ENCODE measurements around the gene CLCN2. TPM values are rescaled to one million over a fixed set of nuclear protein-coding genes. Genes with fewer than 3 reads are reported as not detected.
A peak's percentile ranks its signal among the peaks of the same experiment; 100 is the strongest.

CLCN2 gene
- total RNA-seq, 2 donors from 2014 or later = 7.5 to 12.2 TPM

- intact Hi-C loops (cut with DNase I) = no loop called here
- Histone ChIP-seq H3K9me3 (no peaks in the 10 kb centered on the region), H3K27ac (peak overlapping the region in 3 of 4 donors; percentile 55 to 98 (median 86)), H3K4me1 (peaks cover 67% of the 10 kb centered on the region), H3K4me3 (no peak overlapping the region), H3K27me3 (no peaks in the 10 kb centered on the region), H3K36me3 (replicated peaks in 1 of 2; ENCODE audit: insufficient read depth in 1 of 2, low read depth in 2 of 2) (peaks cover 7 to 16% of the 10 kb centered on the region in 2 donors)
- ATAC-seq (no peak), DNase-seq (no peak)
- TF ChIP-seq POLR2A (IDR thresholded peaks at IDR 0.05) = no peak
- TF ChIP-seq CTCF (IDR thresholded peaks at IDR 0.05) = no peak
- 32 to 47% methylated on average over 5 of the region's 5 CpGs for WGBS, 2 donors
These were observed 44.2 kb downstream of the CLCN2 start for GRCh38 chr3:184317201-184317600.

- peaks cover 63% of the 10 kb centered on the region for H3K4me1 ChIP-seq
- peak overlapping the region in 3 of 4 donors; percentile 86 to 98 (median 97) for H3K27ac ChIP-seq
- intact Hi-C loops (cut with DNase I) = no loop called here
- peaks cover 3 to 12% of the 10 kb centered on the region in 2 donors for H3K36me3 ChIP-seq (replicated peaks in 1 of 2; ENCODE audit: insufficient read depth in 1 of 2, low read depth in 2 of 2)
- no peak overlapping the region for H3K4me3 ChIP-seq
- TF ChIP-seq CTCF (IDR thresholded peaks at IDR 0.05) (no peak), POLR2A (IDR thresholded peaks at IDR 0.05) (no peak)
- 51 to 53% methylated on average over 7 of the region's 7 CpGs for whole genome bisulfite sequencing, 2 donors
- DNase-seq (no peak), ATAC-seq (no peak)
- no peaks in the 10 kb centered on the region for H3K27me3 ChIP-seq
- no peaks in the 10 kb centered on the region for H3K9me3 ChIP-seq
These were observed 44.6 kb downstream of the CLCN2 start for GRCh38 chr3:184316792-184317191.

GRCh38 chr3:184315871-184316661, 45.3 kb downstream of the CLCN2 start:
- DNase-seq = peak in 1 of 4 donors; percentile 26
- Histone ChIP-seq H3K4me1 (peaks cover 56% of the 10 kb centered on the region), H3K36me3 (replicated peaks in 1 of 2; ENCODE audit: insufficient read depth in 1 of 2, low read depth in 2 of 2) (peaks cover 0 to 5% of the 10 kb centered on the region in 2 donors), H3K4me3 (peak overlapping the region; percentile 54 to 97), H3K9me3 (no peaks in the 10 kb centered on the region), H3K27me3 (no peaks in the 10 kb centered on the region), H3K27ac (peak overlapping the region; percentile 97 to 99 (median 98))
- ATAC-seq = no peak
- intact Hi-C loops (cut with DNase I) = no loop called here
- no peak for TF ChIP-seq POLR2A (IDR thresholded peaks at IDR 0.05)
- no peak for TF ChIP-seq CTCF (IDR thresholded peaks at IDR 0.05)
- WGBS, 2 donors = 9 to 16% methylated on average over 13 to 16 of the region's 16 CpGs

- WGBS, 2 donors = 3 to 4% methylated on average over 6 of the region's 6 CpGs
- Histone ChIP-seq H3K27ac (peak overlapping the region; percentile 97 to 99 (median 98)), H3K27me3 (no peaks in the 10 kb centered on the region), H3K4me1 (peaks cover 51% of the 10 kb centered on the region), H3K9me3 (no peaks in the 10 kb centered on the region), H3K4me3 (peak overlapping the region; percentile 54 to 97), H3K36me3 (replicated peaks in 1 of 2; ENCODE audit: insufficient read depth in 1 of 2, low read depth in 2 of 2) (no peaks in the 10 kb centered on the region)
- intact Hi-C loops (cut with DNase I) = no loop called here
- no peak for DNase-seq
- no peak for ATAC-seq
- no peak for TF ChIP-seq CTCF (IDR thresholded peaks at IDR 0.05)
- TF ChIP-seq POLR2A (IDR thresholded peaks at IDR 0.05) = no peak
These were observed 45.9 kb downstream of the CLCN2 start for GRCh38 chr3:184315543-184315867.

All from body of pancreas (tissue), 4 donors.